Osteoblast (primary cell): ENCODE results near the gene TACC2. TPM values are rescaled to one million over a fixed set of nuclear protein-coding genes. Genes with fewer than 3 reads are reported as not detected.

Experiments used
- DNase-seq: peaks from one replicate; pipeline ENCODE4 v3.0.0; 2011; ENCODE audit warnings: low spot score, mixed read lengths; ENCODE audit not compliant: insufficient read length; ENCODE audit errors: missing footprints
- H2AFZ ChIP-seq: 2 replicates; pipeline ENCODE4 v1.6.0; 2011; ENCODE audit warnings: mild to moderate bottlenecking, low read length
- H3K27ac ChIP-seq: 2 replicates; pipeline ENCODE4 v1.5.1; 2011; ENCODE audit warnings: mild to moderate bottlenecking, low read depth, low read length, moderate library complexity
- H3K27me3 ChIP-seq: 2 replicates; pipeline ENCODE4 v1.6.0; 2012; ENCODE audit warnings: mild to moderate bottlenecking, control low read depth, inconsistent platforms, low read length, moderate library complexity; ENCODE audit not compliant: insufficient read depth
- H3K36me3 ChIP-seq: 2 replicates; pipeline ENCODE4 v1.5.1; 2011; ENCODE audit warnings: mild to moderate bottlenecking, low read length, control low read depth, moderate library complexity; ENCODE audit not compliant: insufficient read depth
- H3K4me1 ChIP-seq: 2 replicates; pipeline ENCODE4 v1.5.1; 2011; ENCODE audit warnings: mild to moderate bottlenecking, low read length, control low read depth, moderate library complexity; ENCODE audit not compliant: insufficient read depth
- H3K4me2 ChIP-seq: 2 replicates; pipeline ENCODE4 v1.6.0; 2011; ENCODE audit warnings: mild to moderate bottlenecking, low read length; ENCODE audit not compliant: insufficient read depth
- H3K4me3 ChIP-seq: fragments of 200-600 bp; sonication (generic); 3 replicates; pipeline ENCODE4 v1.5.1; 2012; ENCODE audit warnings: mild to moderate bottlenecking, low read length, inconsistent platforms; ENCODE audit not compliant: insufficient read depth
- H3K79me2 ChIP-seq: 2 replicates; pipeline ENCODE4 v1.6.0; 2012; ENCODE audit warnings: mild to moderate bottlenecking, low read length, control low read depth, inconsistent platforms; ENCODE audit not compliant: insufficient read depth
- H3K9me3 ChIP-seq: 2 replicates; pipeline ENCODE4 v1.5.1; 2011; ENCODE audit warnings: low read depth, low read length, control low read depth
- H4K20me1 ChIP-seq: 2 replicates; pipeline ENCODE4 v1.6.0; 2012; ENCODE audit warnings: mild to moderate bottlenecking, low read length, control low read depth; ENCODE audit not compliant: insufficient read depth
- total RNA-seq: library from RNA; depleted of rRNA; stranded (reverse); fragments of >200 nt; gene quantifications from 2 replicates; pipeline ENCODE4 v1.2.3, GENCODE V29; 2012
- TF ChIP-seq, protein P1 (sequence below): IDR thresholded peaks from 2 replicates; pipeline ENCODE4 v1.5.1; 2011; ENCODE audit warnings: mild to moderate bottlenecking, low read depth, low read length, moderate library complexity; ENCODE audit errors: extremely low read depth

Gene TACC2
- total RNA-seq, 1 donor: 5.8 TPM

DNA sequence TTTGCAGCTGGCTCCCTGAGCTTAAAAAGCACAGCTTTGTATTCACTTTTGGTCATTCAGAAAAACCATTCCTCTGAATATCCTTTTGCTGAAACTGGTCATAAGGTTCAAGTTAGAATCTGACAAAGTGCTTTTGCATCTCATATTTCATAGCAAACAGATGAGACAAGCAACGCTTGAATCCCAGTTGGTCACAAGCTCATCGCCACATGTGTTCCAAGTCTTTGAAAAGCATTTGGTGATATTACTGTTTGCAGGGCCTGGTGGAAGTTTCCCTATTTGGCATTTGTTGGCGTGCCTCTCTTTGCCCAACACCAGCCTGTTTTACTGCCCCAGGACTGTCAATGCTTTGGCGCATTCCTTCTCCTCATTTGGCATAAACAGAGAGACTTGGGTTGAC, 10.3 kb downstream of the TACC2 start:
- DNase-seq: no peak
- Histone ChIP-seq H3K27ac (no peak overlapping the region), H3K9me3 (peaks cover 6% of the 10 kb centered on the region), H3K79me2 (no peaks in the 10 kb centered on the region), H3K4me2 (no peak overlapping the region), H3K36me3 (no peaks in the 10 kb centered on the region), H3K27me3 (peaks cover 10% of the 10 kb centered on the region), H3K4me3 (no peak overlapping the region), H3K4me1 (no peaks in the 10 kb centered on the region), H4K20me1 (no peaks in the 10 kb centered on the region), H2AFZ (no peak overlapping the region)
- TF ChIP-seq, protein P1, sequence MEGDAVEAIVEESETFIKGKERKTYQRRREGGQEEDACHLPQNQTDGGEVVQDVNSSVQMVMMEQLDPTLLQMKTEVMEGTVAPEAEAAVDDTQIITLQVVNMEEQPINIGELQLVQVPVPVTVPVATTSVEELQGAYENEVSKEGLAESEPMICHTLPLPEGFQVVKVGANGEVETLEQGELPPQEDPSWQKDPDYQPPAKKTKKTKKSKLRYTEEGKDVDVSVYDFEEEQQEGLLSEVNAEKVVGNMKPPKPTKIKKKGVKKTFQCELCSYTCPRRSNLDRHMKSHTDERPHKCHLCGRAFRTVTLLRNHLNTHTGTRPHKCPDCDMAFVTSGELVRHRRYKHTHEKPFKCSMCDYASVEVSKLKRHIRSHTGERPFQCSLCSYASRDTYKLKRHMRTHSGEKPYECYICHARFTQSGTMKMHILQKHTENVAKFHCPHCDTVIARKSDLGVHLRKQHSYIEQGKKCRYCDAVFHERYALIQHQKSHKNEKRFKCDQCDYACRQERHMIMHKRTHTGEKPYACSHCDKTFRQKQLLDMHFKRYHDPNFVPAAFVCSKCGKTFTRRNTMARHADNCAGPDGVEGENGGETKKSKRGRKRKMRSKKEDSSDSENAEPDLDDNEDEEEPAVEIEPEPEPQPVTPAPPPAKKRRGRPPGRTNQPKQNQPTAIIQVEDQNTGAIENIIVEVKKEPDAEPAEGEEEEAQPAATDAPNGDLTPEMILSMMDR: no peak

DNA sequence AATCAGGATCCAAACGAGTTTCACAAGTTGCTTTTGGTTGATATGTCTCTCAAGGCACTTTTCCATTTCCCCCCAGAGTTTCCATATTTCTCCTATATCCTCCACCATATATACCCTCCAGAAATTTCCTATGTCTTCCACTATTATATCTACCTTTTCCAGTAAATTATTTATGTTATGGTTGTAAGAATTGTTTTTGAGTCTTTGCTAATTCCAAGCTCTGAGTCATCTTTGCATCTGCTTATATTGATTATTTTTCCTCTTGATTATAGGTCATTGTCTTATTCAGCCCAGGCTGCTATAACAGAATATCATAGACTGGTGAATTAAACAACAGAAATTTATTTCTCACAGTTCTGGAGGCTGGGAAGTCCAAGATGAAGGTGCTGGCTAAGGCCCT, 12.7 kb downstream of the TACC2 start:
- H4K20me1 ChIP-seq: no peaks in the 10 kb centered on the region
- no peaks in the 10 kb centered on the region for H3K79me2 ChIP-seq
- H3K4me2 ChIP-seq: no peak overlapping the region
- DNase-seq: no peak
- H3K4me3 ChIP-seq: no peak overlapping the region
- peaks cover 6% of the 10 kb centered on the region for H3K9me3 ChIP-seq
- H3K36me3 ChIP-seq: no peaks in the 10 kb centered on the region
- H3K27ac ChIP-seq: no peak overlapping the region
- H3K4me1 ChIP-seq: no peaks in the 10 kb centered on the region
- TF ChIP-seq, protein P1: no peak
- no peak overlapping the region for H2AFZ ChIP-seq
- peaks cover 2% of the 10 kb centered on the region for H3K27me3 ChIP-seq

GRCh38 chr10:122007415-122007814, 18.5 kb downstream of the TACC2 start:
- Histone ChIP-seq H3K79me2 (no peaks in the 10 kb centered on the region), H4K20me1 (no peaks in the 10 kb centered on the region), H2AFZ (no peak overlapping the region), H3K27ac (no peak overlapping the region), H3K27me3 (peaks cover 5% of the 10 kb centered on the region), H3K36me3 (no peaks in the 10 kb centered on the region), H3K4me2 (no peak overlapping the region), H3K9me3 (no peaks in the 10 kb centered on the region), H3K4me1 (no peaks in the 10 kb centered on the region), H3K4me3 (no peak overlapping the region)
- TF ChIP-seq, protein P1: no peak
- no peak for DNase-seq

GRCh38 chr10:122010405-122011050, 21.6 kb downstream of the TACC2 start:
- TF ChIP-seq, protein P1: no peak
- Histone ChIP-seq H3K27ac (no peak overlapping the region), H4K20me1 (no peaks in the 10 kb centered on the region), H3K4me3 (no peak overlapping the region), H3K36me3 (no peaks in the 10 kb centered on the region), H3K4me1 (no peaks in the 10 kb centered on the region), H2AFZ (no peak overlapping the region), H3K4me2 (no peak overlapping the region), H3K27me3 (peaks cover 12% of the 10 kb centered on the region), H3K79me2 (no peaks in the 10 kb centered on the region), H3K9me3 (no peaks in the 10 kb centered on the region)
- no peak for DNase-seq
